ENCODE data around the gene CFAP61.

CFAP61 gene

DNA sequence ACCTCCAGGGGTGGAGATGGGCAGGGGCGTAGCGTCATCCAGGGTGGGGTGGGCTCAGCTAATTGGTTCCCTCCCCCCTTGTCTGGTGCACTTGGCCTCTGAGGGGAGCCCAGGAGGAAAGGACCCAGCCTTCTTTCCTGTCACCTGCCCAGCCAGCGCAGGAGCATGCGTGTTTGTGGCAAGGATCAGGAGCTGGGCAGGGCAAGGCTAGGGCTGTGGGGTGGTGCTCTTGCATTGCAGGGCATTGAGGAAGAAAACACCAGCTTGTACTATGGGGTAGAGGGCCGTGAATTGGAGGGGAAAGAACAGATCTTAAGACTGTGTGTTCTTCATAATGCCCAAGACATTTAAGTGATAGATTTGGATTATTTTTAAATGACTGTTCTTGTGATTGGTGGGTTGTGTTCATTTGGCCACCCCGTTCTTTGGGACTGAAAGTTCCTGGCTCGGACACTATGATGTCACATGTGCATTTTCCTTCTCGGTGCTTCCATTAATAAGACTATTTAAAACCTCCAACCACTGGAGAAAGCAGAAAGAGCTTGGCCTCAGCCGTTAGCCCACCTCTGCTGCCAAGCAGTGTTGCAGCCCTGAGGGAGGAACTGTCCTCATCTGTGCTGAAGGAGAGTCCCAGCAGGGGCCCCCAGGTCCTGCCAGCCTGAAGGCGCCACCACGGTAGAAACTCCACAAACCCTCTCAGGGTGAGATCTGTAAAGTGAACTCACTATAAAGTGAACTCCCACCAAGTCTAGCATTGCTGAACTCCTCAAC, 179.4 kb downstream of the CFAP61 start:
- Histone ChIP-seq H3K4me3 (ENCODE audit: low read depth, low read length) (no peak overlapping the region), H3K9me3 (ENCODE audit: control insufficient read depth, insufficient read depth, low read depth, low read length) (no peaks in the 10 kb centered on the region), H3K4me1 (ENCODE audit: control insufficient read depth, insufficient read depth, low read length) (no peaks in the 10 kb centered on the region), H3K27ac (ENCODE audit: extremely low read depth, low read depth, low read length) (no peak overlapping the region), H3K36me3 (ENCODE audit: control insufficient read depth in 2 of 2, insufficient read depth in 1 of 2, low read length in 2 of 2) (no peaks in the 10 kb centered on the region)
- CTCF ChIA-PET: no interaction called here
- POLR2A ChIA-PET: no interaction called here
- TF ChIP-seq ZNF157 (tag by site-specific recombination; IDR thresholded peaks at IDR 0.05): no peak
- TF ChIP-seq ZIC2 (tag by site-specific recombination; IDR thresholded peaks at IDR 0.05): peak; percentile 52

GRCh38 chr20:20233041-20233514, 180.7 kb downstream of the CFAP61 start:
- Histone ChIP-seq H3K9me3 (ENCODE audit: control insufficient read depth, insufficient read depth, low read depth, low read length) (no peaks in the 10 kb centered on the region), H3K27ac (ENCODE audit: extremely low read depth, low read depth, low read length) (no peak overlapping the region), H3K4me3 (ENCODE audit: low read depth, low read length) (no peak overlapping the region), H3K4me1 (ENCODE audit: control insufficient read depth, insufficient read depth, low read length) (no peaks in the 10 kb centered on the region), H3K36me3 (ENCODE audit: control insufficient read depth in 2 of 2, insufficient read depth in 1 of 2, low read length in 2 of 2) (no peaks in the 10 kb centered on the region)
- TF ChIP-seq ZNF561 (tag by site-specific recombination; IDR thresholded peaks at IDR 0.05; ENCODE audit: borderline replicate concordance): no peak
- no peak for TF ChIP-seq ZNF426 (tag by site-specific recombination; IDR thresholded peaks at IDR 0.05)
- no peak for TF ChIP-seq ZNF341 (tag by site-specific recombination; IDR thresholded peaks at IDR 0.05; ENCODE audit: low read depth)
- TF ChIP-seq ZNF624 (tag by site-specific recombination; IDR thresholded peaks at IDR 0.05): no peak
- TF ChIP-seq ZNF558 (tag by site-specific recombination; IDR thresholded peaks at IDR 0.05): no peak
- no peak for TF ChIP-seq ZNF174 (tag by site-specific recombination; IDR thresholded peaks at IDR 0.05)
- TF ChIP-seq ZNF610 (tag by site-specific recombination; IDR thresholded peaks at IDR 0.05; ENCODE audit: borderline replicate concordance): no peak
- TF ChIP-seq ZNF140 (tag by site-specific recombination; IDR thresholded peaks at IDR 0.05): no peak
- no peak for TF ChIP-seq ZNF248 (tag by site-specific recombination; IDR thresholded peaks at IDR 0.05)
- CTCF ChIA-PET: no interaction called here
- POLR2A ChIA-PET: no interaction called here

DNA sequence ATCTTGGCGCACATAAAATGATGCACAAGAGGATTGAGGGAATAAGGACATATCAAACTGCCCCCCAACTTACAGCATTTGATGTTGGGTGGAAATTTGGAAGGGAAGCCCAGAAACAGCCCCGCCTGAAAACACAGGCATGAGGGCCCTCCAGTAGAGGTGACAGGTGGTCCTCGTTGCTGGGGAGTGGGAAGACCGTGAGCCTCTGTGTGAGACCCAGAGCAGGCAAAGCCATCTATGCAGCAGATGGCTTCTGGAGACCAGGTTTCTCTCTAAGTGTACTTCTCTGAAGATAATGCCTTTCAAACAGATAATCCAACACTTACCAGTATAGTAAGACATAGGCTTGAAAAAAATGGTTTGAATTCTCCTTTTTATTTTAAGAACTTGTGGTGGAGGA, 183.3 kb downstream of the CFAP61 start:
- H3K4me3 ChIP-seq (ENCODE audit: low read depth, low read length): no peak overlapping the region
- TF ChIP-seq ZNF768 (tag by site-specific recombination; IDR thresholded peaks at IDR 0.05): no peak
- no peak for TF ChIP-seq ZNF155 (tag by site-specific recombination; IDR thresholded peaks at IDR 0.05)
- TF ChIP-seq, protein P1, sequence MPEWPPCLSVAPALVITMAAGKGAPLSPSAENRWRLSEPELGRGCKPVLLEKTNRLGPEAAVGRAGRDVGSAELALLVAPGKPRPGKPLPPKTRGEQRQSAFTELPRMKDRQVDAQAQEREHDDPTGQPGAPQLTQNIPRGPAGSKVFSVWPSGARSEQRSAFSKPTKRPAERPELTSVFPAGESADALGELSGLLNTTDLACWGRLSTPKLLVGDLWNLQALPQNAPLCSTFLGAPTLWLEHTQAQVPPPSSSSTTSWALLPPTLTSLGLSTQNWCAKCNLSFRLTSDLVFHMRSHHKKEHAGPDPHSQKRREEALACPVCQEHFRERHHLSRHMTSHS (tag by site-specific recombination; IDR thresholded peaks at IDR 0.05): no peak
- TF ChIP-seq FEZF1 (tag by site-specific recombination; IDR thresholded peaks at IDR 0.05): no peak
- no peak for TF ChIP-seq ZNF350 (tag by site-specific recombination; IDR thresholded peaks at IDR 0.05)
- no peak for TF ChIP-seq ZNF555 (tag by site-specific recombination; conservative IDR thresholded peaks at IDR 0.05)
- TF ChIP-seq ZNF394 (tag by site-specific recombination; IDR thresholded peaks at IDR 0.05; ENCODE audit: borderline replicate concordance): no peak
- TF ChIP-seq AEBP2 (tag by site-specific recombination; IDR thresholded peaks at IDR 0.05; ENCODE audit: borderline replicate concordance): no peak
- TF ChIP-seq ZFP69B (tag by site-specific recombination; IDR thresholded peaks at IDR 0.05): no peak
- no peak for TF ChIP-seq HOXD13 (CRISPR knock-in tag; IDR thresholded peaks at IDR 0.05; ENCODE audit: borderline replicate concordance)
- no peak for TF ChIP-seq ZNF571 (tag by site-specific recombination; IDR thresholded peaks at IDR 0.05)
- TF ChIP-seq ZNF132 (tag by site-specific recombination; IDR thresholded peaks at IDR 0.05; ENCODE audit: borderline replicate concordance): no peak
- no peaks in the 10 kb centered on the region for H3K4me1 ChIP-seq (ENCODE audit: control insufficient read depth, insufficient read depth, low read length)
- no peak overlapping the region for H3K27ac ChIP-seq (ENCODE audit: extremely low read depth, low read depth, low read length)
- no peaks in the 10 kb centered on the region for H3K36me3 ChIP-seq (ENCODE audit: control insufficient read depth in 2 of 2, insufficient read depth in 1 of 2, low read length in 2 of 2)
- ChIA-PET POLR2A (no interaction called here), CTCF (interaction anchor here (0.7 to 3.0 kb wide), 4 partner anchors 8 to 65 kb away, joined by 3 to 22 read pairs (median 7); no protein-coding TSS in a partner anchor)
- H3K9me3 ChIP-seq (ENCODE audit: control insufficient read depth, insufficient read depth, low read depth, low read length): no peaks in the 10 kb centered on the region
